ENCODE measurements around the gene GPR85.

DNA sequence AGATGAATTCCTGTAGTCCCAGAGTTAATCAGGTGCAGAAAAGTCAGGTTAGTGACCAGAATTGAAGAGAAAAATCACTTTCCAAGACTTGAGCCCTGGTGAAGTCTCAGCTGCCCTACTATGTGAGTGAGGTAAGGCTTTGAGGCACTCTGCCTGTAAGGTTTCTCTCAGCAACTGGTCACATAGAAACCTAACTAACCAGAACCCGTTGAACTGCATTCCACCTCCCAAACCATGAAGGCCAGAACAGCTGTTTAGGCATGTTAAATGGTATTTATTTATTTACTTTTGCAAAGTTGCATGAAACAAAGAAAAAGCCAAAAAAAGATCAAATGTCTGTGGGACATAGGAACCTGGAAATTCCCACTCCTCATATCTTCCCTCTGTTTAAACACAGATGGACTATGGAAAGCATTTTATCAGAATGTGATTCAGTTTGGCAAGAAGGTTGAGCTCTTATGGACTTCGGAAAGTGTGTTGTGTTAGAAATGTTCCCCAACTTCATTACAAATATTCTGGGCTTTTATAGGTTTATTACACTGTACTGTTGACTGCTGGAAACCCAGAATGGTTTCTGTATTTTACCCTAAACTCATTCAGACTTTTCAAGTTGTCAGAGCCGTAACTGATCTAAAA lies 12.8 kb upstream of the GPR85 start:
- TF ChIP-seq, protein P1, sequence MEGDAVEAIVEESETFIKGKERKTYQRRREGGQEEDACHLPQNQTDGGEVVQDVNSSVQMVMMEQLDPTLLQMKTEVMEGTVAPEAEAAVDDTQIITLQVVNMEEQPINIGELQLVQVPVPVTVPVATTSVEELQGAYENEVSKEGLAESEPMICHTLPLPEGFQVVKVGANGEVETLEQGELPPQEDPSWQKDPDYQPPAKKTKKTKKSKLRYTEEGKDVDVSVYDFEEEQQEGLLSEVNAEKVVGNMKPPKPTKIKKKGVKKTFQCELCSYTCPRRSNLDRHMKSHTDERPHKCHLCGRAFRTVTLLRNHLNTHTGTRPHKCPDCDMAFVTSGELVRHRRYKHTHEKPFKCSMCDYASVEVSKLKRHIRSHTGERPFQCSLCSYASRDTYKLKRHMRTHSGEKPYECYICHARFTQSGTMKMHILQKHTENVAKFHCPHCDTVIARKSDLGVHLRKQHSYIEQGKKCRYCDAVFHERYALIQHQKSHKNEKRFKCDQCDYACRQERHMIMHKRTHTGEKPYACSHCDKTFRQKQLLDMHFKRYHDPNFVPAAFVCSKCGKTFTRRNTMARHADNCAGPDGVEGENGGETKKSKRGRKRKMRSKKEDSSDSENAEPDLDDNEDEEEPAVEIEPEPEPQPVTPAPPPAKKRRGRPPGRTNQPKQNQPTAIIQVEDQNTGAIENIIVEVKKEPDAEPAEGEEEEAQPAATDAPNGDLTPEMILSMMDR (IDR thresholded peaks at IDR 0.05), result no peak
- TF ChIP-seq POLR2A (IDR thresholded peaks at IDR 0.05) (no peak), EP300 (IDR thresholded peaks at IDR 0.05) (no peak)
